GM10266 (cell line): ENCODE data around the gene PPIF.

Experiments used
- DNase-seq: peaks from one replicate; pipeline ENCODE4 v3.0.0; 2012; ENCODE audit errors: extremely low spot score
- TF ChIP-seq, protein P1 (sequence below): IDR thresholded peaks from 2 replicates; pipeline ENCODE4 v1.5.1; 2012; ENCODE audit warnings: mild to moderate bottlenecking, low read depth; ENCODE audit not compliant: control insufficient read depth, insufficient read depth; ENCODE audit errors: missing control alignments

The PPIF gene

DNA sequence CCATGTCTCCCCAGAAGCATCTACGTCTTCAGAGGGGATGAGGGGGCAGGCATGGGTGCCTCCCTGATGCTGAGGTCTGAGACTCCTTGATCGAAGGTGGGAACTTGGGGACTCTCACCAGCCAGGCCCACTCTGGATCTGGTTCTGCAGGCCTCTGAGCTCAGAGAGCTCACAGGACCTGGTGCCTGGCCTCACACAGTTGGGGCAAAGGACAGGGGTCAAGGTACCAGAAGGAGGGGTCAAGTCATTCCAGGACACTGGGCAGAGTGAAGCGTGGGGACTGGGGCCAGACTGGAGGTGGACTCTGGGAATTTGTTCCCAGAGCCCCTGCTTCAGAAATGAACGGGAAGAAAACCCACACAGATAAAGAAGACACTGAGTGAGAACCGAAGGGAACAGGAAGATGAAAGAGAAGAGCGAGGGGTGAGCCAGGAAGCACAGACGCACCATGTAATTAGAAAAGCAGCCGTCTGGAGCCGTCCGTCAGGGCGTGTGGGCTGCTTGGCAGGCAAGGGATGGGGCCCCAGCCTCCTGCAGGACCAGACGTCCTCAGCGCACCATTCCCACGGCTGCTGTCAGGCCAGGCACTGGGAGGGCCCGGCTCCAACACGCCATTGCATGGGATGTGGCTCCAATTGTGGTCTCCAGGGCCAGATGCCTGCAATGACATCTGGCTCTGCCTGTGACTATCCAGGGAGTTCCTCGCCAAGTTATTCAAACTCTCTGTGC is 50.5 kb downstream of the PPIF start:
- TF ChIP-seq, protein P1, sequence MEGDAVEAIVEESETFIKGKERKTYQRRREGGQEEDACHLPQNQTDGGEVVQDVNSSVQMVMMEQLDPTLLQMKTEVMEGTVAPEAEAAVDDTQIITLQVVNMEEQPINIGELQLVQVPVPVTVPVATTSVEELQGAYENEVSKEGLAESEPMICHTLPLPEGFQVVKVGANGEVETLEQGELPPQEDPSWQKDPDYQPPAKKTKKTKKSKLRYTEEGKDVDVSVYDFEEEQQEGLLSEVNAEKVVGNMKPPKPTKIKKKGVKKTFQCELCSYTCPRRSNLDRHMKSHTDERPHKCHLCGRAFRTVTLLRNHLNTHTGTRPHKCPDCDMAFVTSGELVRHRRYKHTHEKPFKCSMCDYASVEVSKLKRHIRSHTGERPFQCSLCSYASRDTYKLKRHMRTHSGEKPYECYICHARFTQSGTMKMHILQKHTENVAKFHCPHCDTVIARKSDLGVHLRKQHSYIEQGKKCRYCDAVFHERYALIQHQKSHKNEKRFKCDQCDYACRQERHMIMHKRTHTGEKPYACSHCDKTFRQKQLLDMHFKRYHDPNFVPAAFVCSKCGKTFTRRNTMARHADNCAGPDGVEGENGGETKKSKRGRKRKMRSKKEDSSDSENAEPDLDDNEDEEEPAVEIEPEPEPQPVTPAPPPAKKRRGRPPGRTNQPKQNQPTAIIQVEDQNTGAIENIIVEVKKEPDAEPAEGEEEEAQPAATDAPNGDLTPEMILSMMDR = no peak
- no peak for DNase-seq

DNA sequence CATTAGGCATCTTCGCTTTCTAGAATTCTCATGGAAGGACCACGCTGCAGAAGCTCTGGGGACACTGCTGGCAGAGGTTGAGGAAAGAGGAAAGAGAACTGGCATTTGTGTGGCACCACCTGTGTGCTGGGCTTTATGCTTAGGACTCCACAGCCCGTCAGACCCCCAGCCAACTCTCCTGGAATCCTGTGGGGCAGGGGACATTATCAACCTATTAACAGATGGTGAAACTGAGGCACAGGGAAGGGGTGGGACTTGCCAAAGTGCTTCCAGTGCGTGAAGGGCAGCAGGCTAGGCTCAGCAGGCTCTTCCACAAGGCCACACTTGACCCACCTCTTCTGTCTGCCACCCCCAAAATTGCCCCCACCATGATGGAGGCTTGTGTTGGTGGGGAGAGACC is 51.4 kb downstream of the PPIF start:
- TF ChIP-seq, protein P1 = no peak
- DNase-seq = no peak

DNA sequence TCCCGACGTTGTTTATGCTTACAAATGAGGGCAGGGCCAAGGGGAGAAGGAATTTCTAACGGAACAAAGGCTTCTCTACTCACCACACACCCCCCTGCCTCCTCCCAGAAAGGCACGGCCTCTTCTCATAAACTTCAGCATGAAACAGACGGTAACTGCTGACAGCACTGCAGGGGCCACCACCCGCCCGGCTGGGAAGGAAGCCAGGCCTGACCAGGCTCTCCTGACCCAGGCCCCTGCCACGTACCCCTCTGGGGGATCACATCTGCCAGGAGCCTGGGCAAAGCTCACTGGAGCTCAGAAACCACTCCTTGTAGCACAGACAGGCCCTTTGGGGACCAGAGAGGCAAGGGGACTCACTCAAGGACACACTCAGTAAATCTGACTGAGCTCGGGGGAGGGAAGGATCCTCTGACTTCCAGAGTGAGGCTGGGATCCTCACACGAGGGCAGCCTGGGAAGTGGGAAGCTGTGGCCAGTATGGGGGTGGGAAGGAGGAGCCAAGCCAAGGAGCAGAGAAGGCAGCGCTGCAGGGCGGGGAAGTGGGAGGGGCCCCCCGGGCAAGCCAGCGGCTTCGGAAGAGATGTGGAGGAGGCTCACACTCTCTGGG is 52.1 kb downstream of the PPIF start:
- DNase-seq = no peak
- TF ChIP-seq, protein P1 = no peak

DNA sequence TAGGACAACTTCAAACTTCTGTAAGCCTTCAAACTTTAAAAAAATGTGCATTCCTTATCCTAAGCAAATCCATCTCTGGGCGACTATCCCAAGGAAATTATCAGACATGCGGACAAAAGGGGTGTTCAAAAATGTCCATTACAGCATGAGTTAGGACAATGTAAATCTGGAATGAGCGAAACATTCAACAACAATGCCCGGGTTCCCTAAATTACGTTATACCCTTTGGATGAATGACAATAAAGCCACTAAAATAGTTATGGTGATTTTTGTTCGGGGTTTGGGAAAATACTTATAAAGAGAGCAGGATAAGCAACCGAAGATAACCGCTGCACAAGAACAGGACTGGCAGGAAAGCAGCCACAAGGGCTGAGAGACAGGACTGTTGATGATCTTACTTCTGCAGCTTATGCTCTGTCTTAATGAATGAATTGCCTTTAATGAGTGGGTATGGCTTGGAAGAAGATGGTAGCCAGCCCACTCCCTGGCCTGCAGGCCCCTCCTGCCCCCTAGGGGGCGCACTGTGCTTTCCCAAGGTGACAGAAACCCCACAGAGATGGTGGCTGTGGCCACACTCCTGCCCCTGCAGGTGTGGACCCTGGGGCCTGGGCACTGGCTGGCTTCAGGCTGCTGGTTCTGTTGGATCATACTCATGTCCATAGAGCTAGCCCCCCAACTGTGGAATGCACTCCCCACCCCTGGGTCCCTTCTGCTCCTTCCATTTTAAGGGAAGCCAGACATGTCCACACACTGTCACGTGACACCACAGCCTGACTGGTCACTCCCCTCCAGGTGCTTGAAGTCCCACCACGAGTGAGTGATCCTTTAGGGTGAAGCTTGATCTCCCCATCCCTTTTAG is 53.1 kb downstream of the PPIF start:
- peak; percentile 79 for DNase-seq
- TF ChIP-seq, protein P1 = peak; percentile 75

DNA sequence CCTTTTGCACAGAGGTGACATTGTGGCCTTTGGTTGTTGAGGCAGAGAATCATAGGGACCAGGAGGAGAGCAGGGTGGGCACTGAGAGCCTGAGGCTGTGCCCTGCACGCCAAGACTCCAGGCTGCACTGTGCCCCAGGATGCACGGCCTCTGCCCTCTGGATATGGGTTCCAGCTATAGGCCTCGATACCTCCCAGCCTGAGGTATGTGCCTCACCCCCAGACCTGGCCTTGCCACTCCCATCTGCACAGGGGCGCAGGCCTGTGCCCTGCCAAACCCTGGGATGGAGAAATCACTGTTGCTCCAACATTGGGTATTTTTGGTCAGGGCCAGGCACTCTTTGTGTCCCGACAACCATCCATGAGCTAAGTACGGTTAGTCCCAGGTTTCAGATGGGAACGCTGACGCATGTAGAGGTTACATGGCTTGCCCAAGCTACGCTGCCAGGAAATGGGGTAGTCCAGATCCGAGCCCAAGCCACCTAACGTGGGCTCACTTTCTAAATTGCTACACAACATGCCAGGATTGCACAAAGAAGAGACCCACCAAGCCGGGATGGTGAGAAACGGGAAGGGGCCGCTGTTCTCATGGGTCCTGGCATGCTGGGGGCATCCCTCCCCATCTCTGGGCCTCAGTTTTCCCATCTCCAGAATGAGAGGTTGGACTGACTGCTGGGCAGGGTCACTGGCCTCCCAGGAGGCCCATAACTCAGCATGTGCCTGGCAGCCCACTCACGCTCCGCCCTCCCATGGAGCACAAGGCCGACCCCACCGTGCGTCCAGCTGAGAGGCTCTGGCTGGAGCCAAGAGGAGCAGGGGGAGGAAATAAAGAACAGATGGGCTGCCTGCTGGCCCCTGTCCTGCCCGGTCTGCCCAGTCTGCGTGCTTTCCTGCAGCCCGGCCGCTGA is 54.0 kb downstream of the PPIF start:
- TF ChIP-seq, protein P1 = no peak
- no peak for DNase-seq

DNA sequence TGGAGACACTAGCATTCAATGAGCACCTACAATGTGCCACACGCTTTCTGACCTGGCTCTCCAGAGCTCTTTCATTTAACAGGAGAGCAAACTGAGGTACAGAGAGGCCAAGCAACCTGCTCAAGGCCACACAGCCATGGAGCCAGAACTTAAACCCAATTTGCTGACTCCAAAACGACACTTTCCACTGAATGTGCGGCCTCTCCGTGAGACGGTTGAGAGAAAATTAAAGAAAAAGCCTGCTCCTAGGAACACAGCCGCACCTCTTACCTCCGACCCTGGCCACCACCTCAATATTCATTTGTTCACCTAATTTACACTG is 55.3 kb downstream of the PPIF start:
- TF ChIP-seq, protein P1 = no peak
- no peak for DNase-seq
